Mucosa of descending colon (tissue), 3 donors: ENCODE measurements around the gene CCND3. TPM values are rescaled to one million over a fixed set of nuclear protein-coding genes. Genes with fewer than 3 reads are reported as not detected.

Experiments
- ATAC-seq: fragments of 200-7000 bp; cut with Tn5 transposase; one replicate; pipeline ENCODE4 v1.9.1; 2020; ENCODE audit warnings: mild to moderate bottlenecking, moderate library complexity
- DNase-seq, 3 donors: peaks; one replicate each; pipeline ENCODE4 v3.0.0-alpha.2; 2020
- H3K36me3 ChIP-seq: fragments of 200-600 bp; one replicate; pipeline ENCODE4 v1.8.0; 2021; ENCODE audit warnings: low read depth, mild to moderate bottlenecking
- H3K4me1 ChIP-seq: fragments of 200-600 bp; one replicate; pipeline ENCODE4 v1.8.0; 2021; ENCODE audit warnings: low read depth, mild to moderate bottlenecking
- H3K4me3 ChIP-seq: fragments of 200-600 bp; one replicate; pipeline ENCODE4 v1.8.0; 2021; ENCODE audit warnings: mild to moderate bottlenecking
- H3K9me3 ChIP-seq: fragments of 200-600 bp; one replicate; pipeline ENCODE4 v1.8.0; 2021; ENCODE audit warnings: mild to moderate bottlenecking
- CTCF ChIP-seq: fragments of 200-600 bp; IDR thresholded peaks from one replicate; pipeline ENCODE4 v1.8.0; 2022; ENCODE audit warnings: antibody characterized with exemption, mild to moderate bottlenecking
- intact Hi-C, 2 donors: fragments of 100-400 bp; cut with DNase I in 1 of 2; cut with micrococcal nuclease in 1 of 2; formaldehyde crosslinking; loops; one replicate each; pipeline versions ENCODE4 v1.11.0 to v1.11.1; 2022; cut with DNase I, micrococcal nuclease
- long read RNA-seq, 2 donors: library from polyadenylated mRNA; unstranded; transcript quantifications; one replicate each; pipeline ENCODE4 v2.0.0, GENCODE V29; 2019 to 2021
- total RNA-seq, 3 donors: library from RNA; stranded (reverse); fragmentation: NEBNext Ultra II Directional in 2 of 3; extraction: Animal tissue kit (Norgen Biotek cat#: 25700) in 2 of 3; gene quantifications; one replicate each; pipeline versions ENCODE4 v1.2.1 to v1.2.4, GENCODE V29; 2021 to 2023
- donor health status: DM: no; HTN: no; CAD: no; lungs with moderate emphysema.
- donor health status: DM: no; HTN: no; CAD: no.
- donor health status: DM: no; HTN: yes; CAD: no.

CCND3 gene
- 10 to 100 TPM; 51.2 to 69.1 (median 60.0) TPM for total RNA-seq
- long read RNA-seq, donor 1, transcript CCND3-205 (4 exons, 1,843 nt): minor isoform, 26 of 140 reads
- long read RNA-seq, donor 1, transcript CCND3-202 (5 exons, 2,133 nt): minor isoform, 13 of 140 reads
- long read RNA-seq, donor 1, transcript CCND3-203 (5 exons, 2,085 nt): major isoform, 79 of 140 reads
- long read RNA-seq, donor 1, partial matches to known transcripts: 9 of 140 reads
- long read RNA-seq, donor 1, other reads (novel, unspliced or antisense): 9 of 140 reads
- long read RNA-seq, donor 2, transcript CCND3-203 (5 exons, 2,085 nt): major isoform, 89 of 110 reads
- long read RNA-seq, donor 2, partial matches to known transcripts: 9 of 110 reads
- long read RNA-seq, donor 2, other reads (novel, unspliced or antisense): 4 of 110 reads

GRCh38 chr6:41941280-41942066 lies at the start of gene CCND3:
TSS of gene CCND3 (minus strand) at chr6:41941808. CDS start at chr6:41941649, 159 bp downstream.
- H3K4me3 ChIP-seq: peak within 1 kb of the TSS; percentile 44
- no peaks in the 10 kb centered on the region for H3K36me3 ChIP-seq
- ATAC-seq (peak; percentile 92), DNase-seq (peak; percentile 94 to 96 (median 95))
- intact Hi-C loops: loop anchor here (5.0 to 10.0 kb wide), 2 partner anchors 101 to 103 kb away; no protein-coding TSS in a partner anchor
- TF ChIP-seq CTCF: no peak
- peaks cover 20% of the 10 kb centered on the region for H3K4me1 ChIP-seq
- no peaks in the 10 kb centered on the region for H3K9me3 ChIP-seq

- no peaks in the 10 kb centered on the region for H3K4me1 ChIP-seq
- TF ChIP-seq CTCF: no peak
- intact Hi-C loops: no loop called here
- H3K9me3 ChIP-seq: no peaks in the 10 kb centered on the region
- no peak overlapping the region for H3K4me3 ChIP-seq
- no peak for DNase-seq
- no peak for ATAC-seq
- no peaks in the 10 kb centered on the region for H3K36me3 ChIP-seq
These were observed 44.7 kb upstream of the CCND3 start for GRCh38 chr6:41986339-41986738.

GRCh38 chr6:41984623-41985022 lies 43.0 kb upstream of the CCND3 start:
- no peaks in the 10 kb centered on the region for H3K4me1 ChIP-seq
- DNase-seq (no peak), ATAC-seq (peak; percentile 71)
- intact Hi-C loops: no loop called here
- no peak overlapping the region for H3K4me3 ChIP-seq
- no peaks in the 10 kb centered on the region for H3K9me3 ChIP-seq
- H3K36me3 ChIP-seq: no peaks in the 10 kb centered on the region
- TF ChIP-seq CTCF: no peak

GRCh38 chr6:41976794-41977484 lies 35.3 kb upstream of the CCND3 start:
- Histone ChIP-seq H3K4me3 (no peak overlapping the region), H3K36me3 (no peaks in the 10 kb centered on the region), H3K4me1 (no peaks in the 10 kb centered on the region), H3K9me3 (no peaks in the 10 kb centered on the region)
- intact Hi-C loops: no loop called here
- no peak for TF ChIP-seq CTCF
- no peak for ATAC-seq
- no peak for DNase-seq

- intact Hi-C loops: no loop called here
- no peak for ATAC-seq
- Histone ChIP-seq H3K4me3 (no peak overlapping the region), H3K9me3 (no peaks in the 10 kb centered on the region), H3K4me1 (no peaks in the 10 kb centered on the region), H3K36me3 (no peaks in the 10 kb centered on the region)
- TF ChIP-seq CTCF: no peak
- DNase-seq: no peak
These were observed 33.7 kb upstream of the CCND3 start for GRCh38 chr6:41975276-41975675.
